A172 (cell line): Measurements from ENCODE around the gene AVPR2. TPM values are rescaled to one million over a fixed set of nuclear protein-coding genes. Genes with fewer than 3 reads are reported as not detected.

Experiments used
- DNase-seq: peaks from one replicate; pipeline ENCODE4 v3.0.0-alpha.2; 2015; ENCODE audit warnings: low spot score
- total RNA-seq: library from RNA; depleted of rRNA; stranded (reverse); fragments of >200 nt; shearing (Covaris generic); gene quantifications from 2 replicates; pipeline ENCODE4 v1.2.3, GENCODE V29; 2014; rRNA removed

AVPR2 gene
- total RNA-seq, 1 experiment from 2014 or later, result 2.0 TPM

DNA sequence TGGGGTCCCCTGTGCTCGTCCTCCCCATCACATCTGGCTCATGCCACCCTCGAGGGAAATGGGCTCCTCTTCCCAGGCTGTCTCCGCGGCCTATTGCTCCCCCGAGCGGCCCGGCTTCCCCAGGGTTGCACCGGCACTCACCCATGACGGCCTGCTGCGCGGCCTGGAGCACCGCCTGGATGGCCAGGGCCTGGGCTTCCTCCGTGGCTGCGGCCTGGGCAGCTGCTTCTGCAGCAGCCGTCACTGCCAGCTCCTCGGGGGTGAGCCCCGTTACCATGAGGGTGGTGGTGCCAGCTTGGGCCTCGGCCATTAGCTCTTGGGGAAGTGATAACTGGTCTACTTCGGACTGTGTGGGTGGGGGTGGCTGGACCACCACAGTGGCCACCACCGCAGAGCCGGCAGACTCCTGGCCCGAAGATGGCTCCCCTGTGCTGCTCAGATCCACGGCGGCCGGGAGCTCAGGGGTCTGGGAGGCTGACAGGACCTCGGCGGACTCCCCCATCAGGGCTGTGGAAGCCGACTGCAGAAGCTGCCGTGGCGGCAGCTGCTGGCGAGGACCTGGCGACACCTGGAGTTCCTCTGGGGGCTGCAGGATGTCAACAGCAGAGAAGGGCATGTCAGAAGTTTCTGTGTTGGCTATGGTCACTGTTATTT lies 48.0 kb downstream of the AVPR2 start:
- DNase-seq, result no peak

GRCh38 chrX:153953342-153953830 lies 48.9 kb downstream of the AVPR2 start:
- peak; percentile 55 for DNase-seq

- no peak for DNase-seq
Observed at GRCh38 chrX:153953892-153954557, 49.6 kb downstream of the AVPR2 start.

DNA sequence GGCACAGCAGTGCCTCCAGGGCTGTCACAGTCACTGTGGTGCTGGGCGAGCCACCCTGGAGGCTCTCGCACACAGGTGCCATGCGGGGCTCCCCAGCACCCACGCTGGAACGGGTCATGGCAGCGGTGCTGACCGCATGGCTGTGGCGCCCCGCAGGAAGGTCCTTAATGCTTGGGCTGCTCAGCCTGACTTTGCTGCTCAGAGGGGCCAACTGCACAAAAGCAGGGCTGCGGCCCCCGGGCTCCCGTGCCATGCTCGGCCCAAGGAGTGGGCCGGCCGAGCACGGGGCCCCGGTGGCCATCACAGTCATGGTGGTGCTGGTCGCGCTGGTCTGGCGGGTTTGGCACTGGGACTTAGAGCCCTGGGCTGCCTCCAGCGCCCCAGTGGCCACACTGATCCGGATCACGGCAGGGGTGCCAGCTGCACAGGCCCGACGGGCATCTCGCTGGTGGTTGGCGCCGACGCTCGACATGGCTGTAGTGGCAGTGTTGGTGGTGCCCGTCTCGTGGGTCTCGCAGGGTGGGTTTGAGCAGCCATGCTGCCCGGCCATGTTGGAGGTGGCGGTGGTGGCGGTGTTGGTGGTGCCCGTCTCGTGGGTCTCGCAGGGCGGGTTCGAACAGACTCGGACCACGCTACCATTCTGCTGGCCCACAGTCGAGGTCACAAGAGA lies 50.2 kb downstream of the AVPR2 start:
- no peak for DNase-seq

DNA sequence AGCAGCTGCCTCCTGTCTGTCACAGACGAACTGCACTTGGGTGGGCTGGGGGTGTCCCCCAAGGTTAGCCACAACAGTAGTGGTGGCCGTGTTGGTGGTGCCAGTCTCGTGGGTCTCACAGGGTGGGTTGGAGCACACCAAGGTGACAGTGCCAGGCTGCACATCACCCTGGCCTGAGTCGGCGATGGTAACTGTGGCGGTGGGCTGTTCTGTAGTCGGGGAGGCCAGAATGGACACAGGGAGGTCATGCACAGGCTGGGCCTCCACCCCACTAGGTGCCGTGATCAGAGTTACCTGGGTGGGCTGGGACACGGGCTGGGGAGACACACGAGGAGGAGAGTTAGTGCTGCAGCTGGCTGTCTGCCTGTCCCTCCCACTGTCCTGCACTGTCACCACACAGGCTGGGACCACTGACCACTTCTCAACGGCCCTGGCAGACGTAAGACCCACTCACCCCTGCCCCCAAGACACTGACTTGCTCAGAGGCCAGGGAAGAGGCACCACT lies 50.8 kb downstream of the AVPR2 start:
- DNase-seq, result no peak

GRCh38 chrX:153956044-153956907 lies 51.8 kb downstream of the AVPR2 start:
- DNase-seq, result no peak

Other genes starting within 250 kb of the AVPR2 start
- 0.48 and 2.7 TPM in 2 replicates for gene PNCK, start 230.9 kb upstream of the AVPR2 start, total RNA-seq
- 17.1 and 25.6 TPM in 2 replicates for gene SLC6A8, start 216.7 kb upstream of the AVPR2 start, total RNA-seq
- gene BCAP31, start 180.3 kb upstream of the AVPR2 start, total RNA-seq, result 523 and 538 TPM in 2 replicates
- gene ABCD1, start 179.8 kb upstream of the AVPR2 start, total RNA-seq, result 44.7 and 44.8 TPM in 2 replicates
- 13.8 and 14.3 TPM in 2 replicates for gene PLXNB3, start 140.4 kb upstream of the AVPR2 start, total RNA-seq
- 0.59 and 2.2 TPM in 2 replicates for gene SRPK3, start 123.6 kb upstream of the AVPR2 start, total RNA-seq
- 116 and 127 TPM in 2 replicates for gene IDH3G, start 110.3 kb upstream of the AVPR2 start, total RNA-seq
- 227 and 287 TPM in 2 replicates for gene SSR4, start 110.0 kb upstream of the AVPR2 start, total RNA-seq
- 8.2 and 10.5 TPM in 2 replicates for gene PDZD4, start 74.1 kb upstream of the AVPR2 start, total RNA-seq
- 77.7 and 94.0 TPM in 2 replicates for gene L1CAM, start 18.5 kb upstream of the AVPR2 start, total RNA-seq
- 1.3 and 5.3 TPM in 2 replicates for gene ARHGAP4, start 21.6 kb downstream of the AVPR2 start, total RNA-seq
- gene NAA10, start 30.4 kb downstream of the AVPR2 start, total RNA-seq, result 210 and 249 TPM in 2 replicates
- gene RENBP, start 40.0 kb downstream of the AVPR2 start, total RNA-seq, result 0.62 TPM in 2 replicates
- 40.8 and 41.7 TPM in 2 replicates for gene HCFC1, start 67.1 kb downstream of the AVPR2 start, total RNA-seq
- 8.6 and 9.6 TPM in 2 replicates for gene TMEM187, start 68.1 kb downstream of the AVPR2 start, total RNA-seq
- 192 and 220 TPM in 2 replicates for gene IRAK1, start 115.2 kb downstream of the AVPR2 start, total RNA-seq
- 35.1 and 48.3 TPM in 2 replicates for gene MECP2, start 193.0 kb downstream of the AVPR2 start, total RNA-seq
- not detected in 2 replicates for gene OPN1LW, start 239.6 kb downstream of the AVPR2 start, total RNA-seq